ENCODE data around the gene ULBP2. TPM values are rescaled to one million over a fixed set of nuclear protein-coding genes. Genes with fewer than 3 reads are reported as not detected.

Gene ULBP2
- polyA plus RNA-seq, 1 donor (not counting 4 experiments of a cell fraction or from before 2014, with no cell fraction given): 11.8 TPM

GRCh38 chr6:149978610-149979009, 36.8 kb downstream of the ULBP2 start:
- Histone ChIP-seq H3K9ac (ENCODE audit: control insufficient read depth, extremely low read depth, insufficient read depth, low read length) (no peak overlapping the region), H2AFZ (ENCODE audit: control insufficient read depth, low read length) (no peak overlapping the region), H3K4me3 (ENCODE audit: control insufficient read depth in 2 of 3, extremely low read depth in 1 of 3, insufficient read depth in 2 of 3, low read depth in 1 of 3, low read length in 3 of 3) (no peak overlapping the region), H3K4me2 (ENCODE audit: control insufficient read depth, extremely low read depth, insufficient read depth, low read depth, low read length) (no peak overlapping the region), H3K4me1 (ENCODE audit: control insufficient read depth, extremely low read depth, insufficient read depth, low read length) (no peaks in the 10 kb centered on the region), H4K20me1 (ENCODE audit: control insufficient read depth, extremely low read depth, insufficient read depth, low read length) (no peaks in the 10 kb centered on the region), H3K27ac (ENCODE audit: control insufficient read depth, insufficient read depth, low read length) (no peak overlapping the region), H3K9me3 (ENCODE audit: control insufficient read depth, low read depth, low read length) (no peaks in the 10 kb centered on the region), H3K27me3 (ENCODE audit: control insufficient read depth, extremely low read depth, insufficient read depth, low read length) (peaks cover 47% of the 10 kb centered on the region), H3K9me1 (ENCODE audit: control insufficient read depth, extremely low read depth, insufficient read depth, low read length) (no peaks in the 10 kb centered on the region), H3K79me2 (ENCODE audit: control insufficient read depth, insufficient read depth, low read length) (no peaks in the 10 kb centered on the region), H3K36me3 (ENCODE audit: control insufficient read depth in 2 of 2, extremely low read depth in 1 of 2, insufficient read depth in 2 of 2, low read length in 2 of 2) (no peaks in the 10 kb centered on the region)
- dilution Hi-C loops (cut with MboI; ENCODE audit: extremely low pct_ligation_motif_present, low sequenced_read_pairs): no loop called here
- FAIRE-seq (no peak), DNase-seq (ENCODE audit: low read depth, low spot score) (no peak)
- TF ChIP-seq, protein P1, sequence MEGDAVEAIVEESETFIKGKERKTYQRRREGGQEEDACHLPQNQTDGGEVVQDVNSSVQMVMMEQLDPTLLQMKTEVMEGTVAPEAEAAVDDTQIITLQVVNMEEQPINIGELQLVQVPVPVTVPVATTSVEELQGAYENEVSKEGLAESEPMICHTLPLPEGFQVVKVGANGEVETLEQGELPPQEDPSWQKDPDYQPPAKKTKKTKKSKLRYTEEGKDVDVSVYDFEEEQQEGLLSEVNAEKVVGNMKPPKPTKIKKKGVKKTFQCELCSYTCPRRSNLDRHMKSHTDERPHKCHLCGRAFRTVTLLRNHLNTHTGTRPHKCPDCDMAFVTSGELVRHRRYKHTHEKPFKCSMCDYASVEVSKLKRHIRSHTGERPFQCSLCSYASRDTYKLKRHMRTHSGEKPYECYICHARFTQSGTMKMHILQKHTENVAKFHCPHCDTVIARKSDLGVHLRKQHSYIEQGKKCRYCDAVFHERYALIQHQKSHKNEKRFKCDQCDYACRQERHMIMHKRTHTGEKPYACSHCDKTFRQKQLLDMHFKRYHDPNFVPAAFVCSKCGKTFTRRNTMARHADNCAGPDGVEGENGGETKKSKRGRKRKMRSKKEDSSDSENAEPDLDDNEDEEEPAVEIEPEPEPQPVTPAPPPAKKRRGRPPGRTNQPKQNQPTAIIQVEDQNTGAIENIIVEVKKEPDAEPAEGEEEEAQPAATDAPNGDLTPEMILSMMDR (optimal IDR thresholded peaks at IDR 0.05 in 1 of 3, IDR thresholded peaks at IDR 0.05 in 1 of 3, conservative IDR thresholded peaks at IDR 0.05 in 1 of 3; ENCODE audit: extremely low read depth in 1 of 3, insufficient read depth in 2 of 3, low read length in 3 of 3): no peak
- TF ChIP-seq EZH2 (IDR thresholded peaks at IDR 0.05; ENCODE audit: low read length): no peak

- Histone ChIP-seq H3K27ac (ENCODE audit: control insufficient read depth, insufficient read depth, low read length) (no peak overlapping the region), H3K4me1 (ENCODE audit: control insufficient read depth, extremely low read depth, insufficient read depth, low read length) (no peaks in the 10 kb centered on the region), H2AFZ (ENCODE audit: control insufficient read depth, low read length) (no peak overlapping the region), H3K4me2 (ENCODE audit: control insufficient read depth, extremely low read depth, insufficient read depth, low read depth, low read length) (no peak overlapping the region), H3K9me1 (ENCODE audit: control insufficient read depth, extremely low read depth, insufficient read depth, low read length) (no peaks in the 10 kb centered on the region), H3K36me3 (ENCODE audit: control insufficient read depth in 2 of 2, extremely low read depth in 1 of 2, insufficient read depth in 2 of 2, low read length in 2 of 2) (no peaks in the 10 kb centered on the region), H3K79me2 (ENCODE audit: control insufficient read depth, insufficient read depth, low read length) (no peaks in the 10 kb centered on the region), H3K9me3 (ENCODE audit: control insufficient read depth, low read depth, low read length) (no peaks in the 10 kb centered on the region), H4K20me1 (ENCODE audit: control insufficient read depth, extremely low read depth, insufficient read depth, low read length) (no peaks in the 10 kb centered on the region), H3K9ac (ENCODE audit: control insufficient read depth, extremely low read depth, insufficient read depth, low read length) (no peak overlapping the region), H3K27me3 (ENCODE audit: control insufficient read depth, extremely low read depth, insufficient read depth, low read length) (peaks cover 43% of the 10 kb centered on the region), H3K4me3 (ENCODE audit: control insufficient read depth in 2 of 3, extremely low read depth in 1 of 3, insufficient read depth in 2 of 3, low read depth in 1 of 3, low read length in 3 of 3) (no peak overlapping the region)
- TF ChIP-seq EZH2 (IDR thresholded peaks at IDR 0.05; ENCODE audit: low read length): no peak
- TF ChIP-seq, protein P1 (optimal IDR thresholded peaks at IDR 0.05 in 1 of 3, IDR thresholded peaks at IDR 0.05 in 1 of 3, conservative IDR thresholded peaks at IDR 0.05 in 1 of 3; ENCODE audit: extremely low read depth in 1 of 3, insufficient read depth in 2 of 3, low read length in 3 of 3): no peak
- FAIRE-seq (no peak), DNase-seq (ENCODE audit: low read depth, low spot score) (no peak)
- dilution Hi-C loops (cut with MboI; ENCODE audit: extremely low pct_ligation_motif_present, low sequenced_read_pairs): no loop called here
These were observed 37.5 kb downstream of the ULBP2 start for GRCh38 chr6:149979293-149979692.

Data from keratinocyte (primary cell).